ENCODE data around the gene RDX.

GRCh38 chr11:110186456-110186855 lies 110.0 kb downstream of the RDX start:
- TF ChIP-seq RAD51 (IDR thresholded peaks at IDR 0.05), result no peak
- TF ChIP-seq TAF1 (IDR thresholded peaks at IDR 0.05; ENCODE audit: borderline replicate concordance, low read depth, low read length), result no peak
